HepG2 (cell line): ENCODE data around the gene P4HA1. TPM values are rescaled to one million over a fixed set of nuclear protein-coding genes. Genes with fewer than 3 reads are reported as not detected.

Experiments used
- CBFB ChIP-seq: sonication (generic); formaldehyde crosslinking; IDR thresholded peaks from 2 replicates; pipeline ENCODE4 v1.4.0; 2020; ENCODE audit warnings: missing genetic modification reagents
- CCDC6 ChIP-seq: sonication (generic); formaldehyde crosslinking; IDR thresholded peaks from 2 replicates; pipeline ENCODE4 v1.8.1; 2022; ENCODE audit warnings: mild to moderate bottlenecking, missing genetic modification reagents, moderate library complexity
- CEBPG ChIP-seq: IDR thresholded peaks from 2 replicates; pipeline ENCODE4 v1.6.1; 2016
- CREM ChIP-seq, 2 experiments: sonication (generic) in 1 of 2; formaldehyde crosslinking in 1 of 2; IDR thresholded peaks; 2 replicates each; pipeline versions ENCODE4 v1.4.0 to v1.6.1; 2016 to 2020; ENCODE audit warnings: antibody characterized with exemption in 1 of 2, mild to moderate bottlenecking in 1 of 2, missing genetic modification reagents in 1 of 2
- DPF2 ChIP-seq: sonication (generic); formaldehyde crosslinking; IDR thresholded peaks from 2 replicates; pipeline ENCODE4 v1.4.0; 2020; ENCODE audit warnings: mild to moderate bottlenecking, low read depth, missing genetic modification reagents, borderline replicate concordance
- GATA4 ChIP-seq: sonication (generic); IDR thresholded peaks from 2 replicates; pipeline ENCODE4 v1.6.1; 2016; ENCODE audit warnings: antibody characterized with exemption, low read depth, borderline replicate concordance
- GMEB1 ChIP-seq: sonication (generic); formaldehyde crosslinking; IDR thresholded peaks from 2 replicates; pipeline ENCODE4 v1.5.1; 2020; ENCODE audit warnings: missing genetic modification reagents, mild to moderate bottlenecking, borderline replicate concordance
- KLF16 ChIP-seq, 2 experiments: sonication (generic) in 1 of 2; formaldehyde crosslinking in 1 of 2; IDR thresholded peaks; 2 replicates each; pipeline versions ENCODE4 v1.6.1 to v1.8.0; 2016 to 2023; ENCODE audit warnings: missing genetic modification reagents in 2 of 2, missing compliant biosample characterization in 1 of 2
- KMT2A ChIP-seq: sonication (generic); formaldehyde crosslinking; IDR thresholded peaks from 2 replicates; pipeline ENCODE4 v1.4.0; 2020; ENCODE audit warnings: missing genetic modification reagents
- MAFF ChIP-seq: IDR thresholded peaks from 2 replicates; pipeline ENCODE4 v1.6.1; 2011; ENCODE audit warnings: low read depth, low read length, improper control_type of control experiment
- PHF21A ChIP-seq: sonication (generic); formaldehyde crosslinking; IDR thresholded peaks from 2 replicates; pipeline ENCODE4 v1.5.0; 2020; ENCODE audit warnings: mild to moderate bottlenecking, missing genetic modification reagents
- SIX1 ChIP-seq: sonication (generic); formaldehyde crosslinking; IDR thresholded peaks from 2 replicates; pipeline ENCODE4 v1.4.0; 2020; ENCODE audit warnings: missing genetic modification reagents, borderline replicate concordance
- SOX6 ChIP-seq, 2 experiments: fragments of 450-650 bp in 1 of 2; sonication (generic) in 1 of 2; formaldehyde crosslinking in 1 of 2; IDR thresholded peaks; 2 replicates each; pipeline versions ENCODE4 v1.4.0 to v1.6.1; 2017 to 2020; ENCODE audit warnings: antibody characterized with exemption in 1 of 2, mild to moderate bottlenecking in 1 of 2, missing genetic modification reagents in 1 of 2
- SP5 ChIP-seq: IDR thresholded peaks from 2 replicates; pipeline ENCODE4 v1.6.1; 2016; ENCODE audit warnings: low read depth, borderline replicate concordance
- TEAD3 ChIP-seq: optimal IDR thresholded peaks from 2 replicates; pipeline ENCODE3; 2016; ENCODE audit warnings: borderline replicate concordance
- ZMAT5 ChIP-seq: sonication (generic); formaldehyde crosslinking; IDR thresholded peaks from 2 replicates; pipeline ENCODE4 v1.5.0; 2020; ENCODE audit warnings: mild to moderate bottlenecking, low read depth, missing genetic modification reagents, borderline replicate concordance
- ZNF264 ChIP-seq: sonication (generic); formaldehyde crosslinking; IDR thresholded peaks from 2 replicates; pipeline ENCODE4 v1.4.0; 2020; ENCODE audit warnings: missing genetic modification reagents
- ZNF292 ChIP-seq: sonication (generic); formaldehyde crosslinking; IDR thresholded peaks from 2 replicates; pipeline ENCODE4 v1.8.1; 2022; ENCODE audit warnings: mild to moderate bottlenecking, low read depth, missing genetic modification reagents, borderline replicate concordance
- ZNF362 ChIP-seq: sonication (generic); formaldehyde crosslinking; IDR thresholded peaks from 2 replicates; pipeline ENCODE4 v1.4.0; 2020; ENCODE audit warnings: missing genetic modification reagents, mild to moderate bottlenecking, borderline replicate concordance
- ZNF430 ChIP-seq: sonication (generic); formaldehyde crosslinking; IDR thresholded peaks from 2 replicates; pipeline ENCODE4 v1.9.0; 2021; ENCODE audit warnings: mild to moderate bottlenecking, missing genetic modification reagents
- ZNF503 ChIP-seq: sonication (generic); formaldehyde crosslinking; IDR thresholded peaks from 2 replicates; pipeline ENCODE4 v1.4.0; 2020; ENCODE audit warnings: missing genetic modification reagents
- ZNF780A ChIP-seq: sonication (generic); formaldehyde crosslinking; IDR thresholded peaks from 2 replicates; pipeline ENCODE4 v1.8.0; 2022; ENCODE audit warnings: mild to moderate bottlenecking, missing genetic modification reagents, moderate library complexity
- ZNF781 ChIP-seq: sonication (generic); formaldehyde crosslinking; IDR thresholded peaks from 2 replicates; pipeline ENCODE4 v1.5.1; 2020; ENCODE audit warnings: borderline replicate concordance, mild to moderate bottlenecking, missing genetic modification reagents; ENCODE audit errors: not compliant biosample characterization
- polyA plus RNA-seq, 8 experiments: library from polyadenylated mRNA; depleted of rRNA in 3 of 8; stranded (reverse) in 7 of 8; unstranded in 1 of 8; fragments of >200 nt; fragmentation: Illumina TruSeq in 4 of 8; extraction: Trizol in 4 of 8; gene quantifications; 2 replicates each; pipeline versions ENCODE4 v1.2.1 to v1.2.3, GENCODE V29; 2011 to 2016; ENCODE audit warnings: low read depth in 4 of 8, missing spikeins in 1 of 8, mixed read lengths in 1 of 8; ENCODE audit not compliant: insufficient read depth in 1 of 8
- total RNA-seq, 5 experiments: library from RNA; depleted of rRNA; stranded (reverse); fragments of >200 nt; fragmentation: Illumina TruSeq; extraction: Trizol; gene quantifications; 2 replicates each; pipeline ENCODE4 v1.2.3, GENCODE V29; 2016; ENCODE audit warnings: low read depth in 1 of 5

Gene P4HA1
- total and polyA plus RNA-seq, 2 of the 13 experiments (the other 11 are each of a cell fraction or from before 2014, with no cell fraction given), result 63.1 to 196 TPM

GRCh38 chr10:73131913-73132686 is 35.4 kb upstream of the P4HA1 start (continued):
- TF ChIP-seq PHF21A (CRISPR knock-in tag), result peak; percentile 97
- peak; percentile 67; the same call in 1 of the 2 replicates for TF ChIP-seq ZNF264 (CRISPR knock-in tag)
- no peak for TF ChIP-seq CBFB (CRISPR knock-in tag)
- peak; percentile 86 for TF ChIP-seq CREM (IDR thresholded peaks at IDR 0.05)
- TF ChIP-seq CREM (CRISPR knock-in tag; IDR thresholded peaks at IDR 0.05), result no peak
- TF ChIP-seq KLF16 (CRISPR knock-in tag; IDR thresholded peaks at IDR 0.05), result peak in 1 of 2 experiments; percentile 80; a peak in 1 of 4 replicates
- peak; percentile 82 for TF ChIP-seq DPF2 (CRISPR knock-in tag)
- no peak for TF ChIP-seq ZNF781 (CRISPR knock-in tag)
- TF ChIP-seq SP5 (CRISPR knock-in tag), result peak; percentile 96
- TF ChIP-seq MAFF, result no peak
- peak; percentile 37; the same call in 1 of the 2 replicates for TF ChIP-seq ZNF362 (CRISPR knock-in tag)
- TF ChIP-seq TEAD3 (CRISPR knock-in tag), result peak; percentile 90
- TF ChIP-seq ZNF292 (CRISPR knock-in tag), result peak; percentile 74; the same call in 1 of the 2 replicates
- peak; percentile 98 for TF ChIP-seq GATA4
- TF ChIP-seq SOX6 (IDR thresholded peaks at IDR 0.05), result no peak
- peak; percentile 96 for TF ChIP-seq SOX6 (CRISPR knock-in tag; IDR thresholded peaks at IDR 0.05)
- TF ChIP-seq KMT2A (CRISPR knock-in tag), result no peak; the same call in 1 of the 2 replicates
- peak; percentile 85 for TF ChIP-seq ZNF503 (CRISPR knock-in tag)
- peak; percentile 58; the same call in 1 of the 2 replicates for TF ChIP-seq CCDC6 (CRISPR knock-in tag)
- peak; percentile 86 for TF ChIP-seq CEBPG (CRISPR knock-in tag)
- TF ChIP-seq ZMAT5 (CRISPR knock-in tag), result no peak
- peak; percentile 40; the same call in 1 of the 2 replicates for TF ChIP-seq GMEB1 (CRISPR knock-in tag)
- peak; percentile 32; the same call in 1 of the 2 replicates for TF ChIP-seq ZNF430 (CRISPR knock-in tag)
- TF ChIP-seq ZNF780A, result no peak
- 0 out of 2 replicates have a peak, but pooled peaks have one; percentile 72 for TF ChIP-seq SIX1 (CRISPR knock-in tag)
